SK-N-SH (cell line): ENCODE data around the gene NTRK3. TPM values are rescaled to one million over a fixed set of nuclear protein-coding genes. Genes with fewer than 3 reads are reported as not detected.

Experiments
- CTCF ChIA-PET: fragments of 300-600, 350-600 bp; formaldehyde crosslinking; extraction: SDS; loops from one replicate; lab custom pipeline; 2021; lab: Yijun Ruan, JAX
- POLR2A ChIA-PET: fragments of 350-600 bp; sonication (Branson Sonifier 250); formaldehyde crosslinking; extraction: SDS; loops from one replicate; lab custom pipeline; 2020; ENCODE audit warnings: antibody characterized with exemption, inconsistent platforms; lab: Yijun Ruan, JAX
- DNase-seq: peaks from one replicate; pipeline ENCODE4 v3.0.0; 2012
- H2AFZ ChIP-seq: fragments of 200-600 bp; sonication (generic); 2 replicates; pipeline ENCODE4 v1.8.1; 2016; ENCODE audit warnings: antibody characterized with exemption, mild to moderate bottlenecking, low read depth
- H3F3A ChIP-seq: fragments of 200-600 bp; sonication (generic); replicated peaks from 2 replicates; pipeline ENCODE3; 2016; ENCODE audit warnings: antibody characterized with exemption, mild to moderate bottlenecking; ENCODE audit not compliant: insufficient read depth
- H3K27ac ChIP-seq, 2 experiments: fragments of 200-500 bp in 1 of 2; fragments of 200-600 bp in 1 of 2; sonication (Bioruptor generic) in 1 of 2; sonication (generic), shearing (Covaris generic) in 1 of 2; 2 replicates each; pipeline versions ENCODE4 v1.5.1 to v1.6.1; 2014 to 2016; ENCODE audit warnings: low read depth in 2 of 2, inconsistent platforms in 1 of 2, low read length in 1 of 2, mild to moderate bottlenecking in 1 of 2, mixed read lengths in 1 of 2
- H3K27me3 ChIP-seq: fragments of 200-600 bp; sonication (generic), shearing (Covaris generic); 2 replicates; pipeline ENCODE4 v1.6.1; 2016; ENCODE audit warnings: mixed run types; ENCODE audit not compliant: insufficient read depth
- H3K36me3 ChIP-seq, 2 experiments: fragments of 200-500 bp in 1 of 2; fragments of 200-600 bp in 1 of 2; sonication (Bioruptor generic) in 1 of 2; sonication (generic) in 1 of 2; replicated peaks in 1 of 2; 2 replicates each; pipeline versions ENCODE3 to v1.5.1; 2014 to 2016; ENCODE audit warnings: low read length in 1 of 2, mild to moderate bottlenecking in 1 of 2; ENCODE audit not compliant: insufficient read depth in 2 of 2, control insufficient read depth in 1 of 2
- H3K4me1 ChIP-seq, 2 experiments: fragments of 200-500 bp in 1 of 2; fragments of 200-600 bp in 1 of 2; sonication (Bioruptor generic) in 1 of 2; sonication (generic), shearing (Covaris generic) in 1 of 2; 2 replicates each; pipeline versions ENCODE4 v1.5.1 to v1.6.1; 2014 to 2016; ENCODE audit warnings: low read depth in 1 of 2, low read length in 1 of 2, mixed run types in 1 of 2; ENCODE audit not compliant: insufficient read depth in 2 of 2, control insufficient read depth in 1 of 2
- H3K4me2 ChIP-seq: fragments of 200-600 bp; sonication (generic), shearing (Covaris generic); 2 replicates; pipeline ENCODE4 v1.6.1; 2017; ENCODE audit warnings: mixed run types
- H3K4me3 ChIP-seq, 2 experiments: fragments of 200-500 bp in 1 of 2; fragments of 200-600 bp in 1 of 2; sonication (Bioruptor generic) in 1 of 2; sonication (generic), shearing (Covaris generic) in 1 of 2; 2 replicates each; pipeline versions ENCODE4 v1.5.1 to v1.8.1; 2014 to 2016; ENCODE audit warnings: low read depth in 2 of 2, inconsistent platforms in 1 of 2, low read length in 1 of 2, mild to moderate bottlenecking in 1 of 2, mixed read lengths in 1 of 2, moderate library complexity in 1 of 2
- H3K79me2 ChIP-seq: fragments of 200-600 bp; sonication (generic); 2 replicates; pipeline ENCODE4 v1.8.1; 2017; ENCODE audit warnings: mild to moderate bottlenecking; ENCODE audit not compliant: insufficient read depth
- H3K9ac ChIP-seq: fragments of 200-600 bp; sonication (generic); 2 replicates; pipeline ENCODE4 v1.6.1; 2017; ENCODE audit warnings: mixed run types
- H3K9me2 ChIP-seq: fragments of 200-600 bp; sonication (generic); 2 replicates; pipeline ENCODE4 v1.6.1; 2017; ENCODE audit warnings: mixed run types
- H3K9me3 ChIP-seq: fragments of 200-600 bp; sonication (generic); 2 replicates; pipeline ENCODE4 v1.6.1; 2017; ENCODE audit warnings: mixed run types, mild to moderate bottlenecking, moderate library complexity
- H4K20me1 ChIP-seq: fragments of 200-600 bp; sonication (generic); 2 replicates; pipeline ENCODE4 v1.6.1; 2017; ENCODE audit warnings: mild to moderate bottlenecking, mixed run types; ENCODE audit not compliant: insufficient read depth
- CTCF ChIP-seq: fragments of 200-600 bp; sonication (generic); IDR thresholded peaks from 2 replicates; pipeline ENCODE4 v1.6.1; 2017; ENCODE audit warnings: antibody characterized with exemption, mild to moderate bottlenecking, moderate library complexity
- ELF1 ChIP-seq: IDR thresholded peaks from 2 replicates; pipeline ENCODE4 v1.4.0; 2012
- EP300 ChIP-seq, 2 experiments: IDR thresholded peaks; 2 replicates each; pipeline versions ENCODE4 v1.4.0 to v1.6.1; 2012; ENCODE audit warnings: borderline replicate concordance in 1 of 2, low read depth in 1 of 2, low read length in 1 of 2
- EZH2phosphoT487 ChIP-seq: fragments of 200-600 bp; sonication (generic); IDR thresholded peaks from 2 replicates; pipeline ENCODE4 v1.6.1; 2017; ENCODE audit warnings: low read depth, mixed run types, mild to moderate bottlenecking, antibody characterized with exemption, moderate library complexity, borderline replicate concordance
- FOSL2 ChIP-seq: IDR thresholded peaks from 2 replicates; pipeline ENCODE4 v1.4.0; 2012; ENCODE audit warnings: low read depth, mild to moderate bottlenecking, moderate library complexity, borderline replicate concordance
- FOXM1 ChIP-seq: IDR thresholded peaks from 2 replicates; pipeline ENCODE4 v1.4.0; 2012; ENCODE audit warnings: low read depth, mild to moderate bottlenecking
- IRF3 ChIP-seq: fragments of 150-350 bp; IDR thresholded peaks from 2 replicates; pipeline ENCODE4 v1.6.1; 2016; ENCODE audit warnings: mild to moderate bottlenecking, low read depth, low read length
- JUND ChIP-seq: IDR thresholded peaks from 2 replicates; pipeline ENCODE4 v1.4.0; 2012
- NFIC ChIP-seq: IDR thresholded peaks from 2 replicates; pipeline ENCODE4 v1.4.0; 2012; ENCODE audit warnings: borderline replicate concordance
- POLR2AphosphoS5 ChIP-seq: IDR thresholded peaks from 2 replicates; pipeline ENCODE4 v1.6.1; 2012; ENCODE audit warnings: low read depth, low read length
- RAD21 ChIP-seq: IDR thresholded peaks from 2 replicates; pipeline ENCODE4 v1.6.1; 2012; ENCODE audit warnings: mild to moderate bottlenecking, low read length
- RCOR1 ChIP-seq: fragments of 150-350 bp; IDR thresholded peaks from 2 replicates; pipeline ENCODE4 v1.6.1; 2017; ENCODE audit warnings: antibody characterized with exemption, low read length
- RFX5 ChIP-seq: IDR thresholded peaks from 2 replicates; pipeline ENCODE4 v1.6.1; 2012; ENCODE audit warnings: mild to moderate bottlenecking, improper control_type of control experiment, low read length
- RXRA ChIP-seq: IDR thresholded peaks from 2 replicates; pipeline ENCODE4 v1.4.0; 2012; ENCODE audit warnings: low read depth, mild to moderate bottlenecking, borderline replicate concordance
- SMC3 ChIP-seq: IDR thresholded peaks from 2 replicates; pipeline ENCODE4 v1.6.1; 2012; ENCODE audit warnings: low read depth, low read length, improper control_type of control experiment
- TAF1 ChIP-seq: IDR thresholded peaks from 2 replicates; pipeline ENCODE4 v1.6.1; 2012; ENCODE audit warnings: low read depth, mild to moderate bottlenecking, low read length, moderate library complexity, borderline replicate concordance
- TEAD4 ChIP-seq: IDR thresholded peaks from 2 replicates; pipeline ENCODE4 v1.4.0; 2012; ENCODE audit warnings: mild to moderate bottlenecking, borderline replicate concordance; ENCODE audit not compliant: insufficient read depth
- USF1 ChIP-seq: IDR thresholded peaks from 2 replicates; pipeline ENCODE4 v1.4.0; 2012; ENCODE audit warnings: low read depth, borderline replicate concordance
- USF2 ChIP-seq: fragments of 150-350 bp; IDR thresholded peaks from 2 replicates; pipeline ENCODE4 v1.6.1; 2017; ENCODE audit warnings: antibody characterized with exemption, low read length, low read depth, borderline replicate concordance
- WGBS: methylation state at CpG from one replicate; pipeline ENCODE4 v1.1.6; 2017; ENCODE audit warnings: low lambda C conversion rate; 5-methylcytosine and 5-hydroxymethylcytosine counted together
- polyA plus RNA-seq, 3 experiments: library from polyadenylated mRNA; depleted of rRNA; stranded (reverse); fragments of >200 nt; gene quantifications; 2 replicates each; pipeline ENCODE4 v1.2.3, GENCODE V29; 2012
- TF ChIP-seq, protein P1 (sequence below): IDR thresholded peaks from 2 replicates; pipeline ENCODE4; 2012

The NTRK3 gene
- polyA plus RNA-seq, 1 of the 3 experiments (the other 2 are of a cell fraction): 2.6 TPM

DNA sequence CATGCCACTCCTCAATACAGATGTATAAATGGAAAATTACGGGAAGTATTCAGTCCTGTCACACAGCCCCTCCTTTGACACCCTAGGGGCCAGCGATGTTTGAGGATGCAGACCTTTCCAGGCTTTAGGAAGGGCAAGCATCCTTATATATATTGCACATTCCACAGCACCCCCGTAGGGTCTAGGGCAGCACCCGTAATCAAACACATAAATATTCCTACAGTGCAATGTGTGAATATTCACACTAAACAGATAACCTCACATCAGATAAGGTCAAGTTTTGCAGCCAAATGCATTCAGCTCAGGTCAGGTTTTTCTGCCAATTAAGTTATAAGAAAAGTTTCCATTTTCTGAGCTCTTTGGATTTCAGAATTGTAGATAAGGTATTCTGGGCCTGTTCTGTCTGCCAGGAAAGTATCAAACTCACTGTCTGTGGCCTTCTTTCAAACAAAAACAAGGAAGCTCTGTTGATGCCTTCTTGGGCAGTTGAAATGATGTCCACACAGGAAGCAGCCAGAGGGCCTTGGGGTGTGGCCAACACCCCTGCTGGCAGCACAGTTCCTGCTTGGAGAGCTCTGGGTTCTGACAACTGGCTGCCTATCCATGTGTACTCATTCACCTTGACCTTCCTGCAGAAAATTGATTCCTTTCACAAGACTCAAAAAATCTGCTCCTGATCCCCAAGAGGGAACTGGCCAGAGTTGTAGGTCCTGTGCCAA, 427.0 kb downstream of the NTRK3 start:
- no peaks in the 10 kb centered on the region for H3K79me2 ChIP-seq
- H3K4me1 ChIP-seq: peaks cover 0 to 4% of the 10 kb centered on the region in 2 experiments; a peak in 1 of 4 replicates
- no peak for DNase-seq
- H3K9ac ChIP-seq: no peak overlapping the region
- no peak overlapping the region for H3K27ac ChIP-seq
- no peaks in the 10 kb centered on the region for H3K27me3 ChIP-seq
- H3K4me3 ChIP-seq: no peak overlapping the region
- no peaks in the 10 kb centered on the region for H4K20me1 ChIP-seq
- ChIA-PET POLR2A (no interaction called here), CTCF (interaction anchor here (1.0 kb wide), 1 partner anchor 912 kb away, joined by 3 read pairs; no protein-coding TSS in a partner anchor)
- H3K9me3 ChIP-seq: no peaks in the 10 kb centered on the region
- no peaks in the 10 kb centered on the region for H3F3A ChIP-seq
- no peak overlapping the region for H2AFZ ChIP-seq
- H3K9me2 ChIP-seq: no peaks in the 10 kb centered on the region
- H3K36me3 ChIP-seq: no peaks in the 10 kb centered on the region
- TF ChIP-seq ELF1 (no peak), FOSL2 (no peak), RXRA (no peak), FOXM1 (no peak), IRF3 (no peak), SMC3 (no peak), CTCF (no peak), POLR2AphosphoS5 (no peak), RCOR1 (no peak), USF2 (no peak), EP300 (IDR thresholded peaks at IDR 0.05; ENCODE audit: borderline replicate concordance in 1 of 2, low read depth in 1 of 2, low read length in 1 of 2) (no peak), NFIC (no peak), TEAD4 (no peak), TAF1 (no peak), USF1 (no peak), JUND (no peak), RFX5 (no peak), RAD21 (no peak), EZH2phosphoT487 (no peak)
- TF ChIP-seq, protein P1, sequence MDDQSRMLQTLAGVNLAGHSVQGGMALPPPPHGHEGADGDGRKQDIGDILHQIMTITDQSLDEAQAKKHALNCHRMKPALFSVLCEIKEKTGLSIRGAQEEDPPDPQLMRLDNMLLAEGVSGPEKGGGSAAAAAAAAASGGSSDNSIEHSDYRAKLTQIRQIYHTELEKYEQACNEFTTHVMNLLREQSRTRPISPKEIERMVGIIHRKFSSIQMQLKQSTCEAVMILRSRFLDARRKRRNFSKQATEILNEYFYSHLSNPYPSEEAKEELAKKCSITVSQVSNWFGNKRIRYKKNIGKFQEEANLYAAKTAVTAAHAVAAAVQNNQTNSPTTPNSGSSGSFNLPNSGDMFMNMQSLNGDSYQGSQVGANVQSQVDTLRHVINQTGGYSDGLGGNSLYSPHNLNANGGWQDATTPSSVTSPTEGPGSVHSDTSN: no peak
- TF ChIP-seq, all 33 proteins: peak for 0
- 62% methylated on average over 3 of the region's 4 CpGs for WGBS
- no peak overlapping the region for H3K4me2 ChIP-seq
